CD4-positive, CD25-positive, alpha-beta regulatory T cell (primary cell): ENCODE results near the gene NOX3. TPM values are rescaled to one million over a fixed set of nuclear protein-coding genes. Genes with fewer than 3 reads are reported as not detected.

ENCODE experiments used
- polyA plus RNA-seq, 4 donors: library from polyadenylated mRNA; unstranded; fragments of 300-500 nt; fragmentation: Illumina TruSeq; gene quantifications; one replicate each; pipeline ENCODE4 v1.2.3, GENCODE V29; 2021
- total RNA-seq: library from RNA; stranded (reverse); gene quantifications from one replicate; pipeline ENCODE4 v1.2.3, GENCODE V29; 2022

The NOX3 gene
- total and polyA plus RNA-seq, 5 donors from 2014 or later: not detected

Other genes starting within 250 kb of the NOX3 start
- gene CLDN20, start 191.8 kb downstream of the NOX3 start, total RNA-seq: not detected
- not detected for gene CLDN20, start 191.8 kb downstream of the NOX3 start, polyA plus RNA-seq
- 17.7 TPM for gene TFB1M, start 141.4 kb downstream of the NOX3 start, total RNA-seq
- gene TFB1M, start 141.4 kb downstream of the NOX3 start, polyA plus RNA-seq: 10 to 100 TPM; 10.5 to 26.5 (median 18.3) TPM